NCI-H69 (cell line): ENCODE measurements around the gene CUL4A.

Source experiments
- DNase-seq: peaks from one replicate; lab custom pipeline; 2025; lab: John Stamatoyannopoulos, UW

The CUL4A gene

DNA sequence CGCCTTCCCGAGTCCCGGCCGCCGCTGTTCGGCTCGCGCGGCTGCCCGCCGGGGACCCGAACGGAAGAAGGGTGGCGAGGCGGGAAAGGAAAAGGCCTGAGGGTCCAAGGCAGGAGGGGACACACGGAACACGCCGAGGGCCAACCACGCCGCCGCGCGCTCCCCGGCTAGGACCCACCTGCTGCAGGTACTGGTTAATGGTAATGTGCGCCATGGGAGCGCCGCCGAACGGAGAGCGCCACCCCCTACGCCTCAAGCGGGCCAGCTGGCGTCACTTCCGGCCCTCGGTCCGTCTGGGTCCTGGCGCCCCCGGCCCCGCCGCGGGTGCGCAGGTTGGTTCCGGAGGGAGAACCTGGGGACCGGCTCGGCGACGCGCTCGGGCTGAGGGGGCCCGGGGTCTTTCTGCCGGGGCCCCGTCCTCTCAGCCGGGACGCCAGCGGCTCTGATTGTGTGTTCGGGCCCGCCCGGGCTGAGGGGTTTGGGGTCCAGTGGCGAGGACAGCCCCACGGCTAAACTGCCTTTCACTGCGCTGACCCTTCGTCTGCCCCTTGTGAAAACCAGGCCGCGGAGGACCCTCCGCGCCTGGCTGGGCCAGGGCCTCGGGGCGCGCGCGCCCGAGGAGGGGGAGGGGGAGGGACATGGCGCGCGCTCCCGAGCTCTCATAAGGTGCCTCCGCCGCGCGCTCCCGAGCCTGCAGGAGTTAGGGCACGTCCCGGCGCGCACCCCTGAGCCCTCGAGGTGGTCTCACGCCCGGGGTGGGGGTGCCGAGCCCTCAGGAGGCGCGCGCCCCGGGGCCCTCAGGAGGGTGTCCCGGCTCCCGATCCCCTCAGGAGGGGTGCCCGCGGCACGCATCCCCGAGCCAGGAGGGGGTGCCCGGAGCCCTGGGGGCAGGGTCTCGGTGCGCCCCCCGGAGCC, 735 bp upstream of the CUL4A start, which contains the start of gene PCID2:
TSS of gene PCID2 (minus strand) at position 249 of the 915 bp plus-strand sequence. CDS start at position 214, 35 bp downstream.
- DNase-seq = peak; percentile 100

DNA sequence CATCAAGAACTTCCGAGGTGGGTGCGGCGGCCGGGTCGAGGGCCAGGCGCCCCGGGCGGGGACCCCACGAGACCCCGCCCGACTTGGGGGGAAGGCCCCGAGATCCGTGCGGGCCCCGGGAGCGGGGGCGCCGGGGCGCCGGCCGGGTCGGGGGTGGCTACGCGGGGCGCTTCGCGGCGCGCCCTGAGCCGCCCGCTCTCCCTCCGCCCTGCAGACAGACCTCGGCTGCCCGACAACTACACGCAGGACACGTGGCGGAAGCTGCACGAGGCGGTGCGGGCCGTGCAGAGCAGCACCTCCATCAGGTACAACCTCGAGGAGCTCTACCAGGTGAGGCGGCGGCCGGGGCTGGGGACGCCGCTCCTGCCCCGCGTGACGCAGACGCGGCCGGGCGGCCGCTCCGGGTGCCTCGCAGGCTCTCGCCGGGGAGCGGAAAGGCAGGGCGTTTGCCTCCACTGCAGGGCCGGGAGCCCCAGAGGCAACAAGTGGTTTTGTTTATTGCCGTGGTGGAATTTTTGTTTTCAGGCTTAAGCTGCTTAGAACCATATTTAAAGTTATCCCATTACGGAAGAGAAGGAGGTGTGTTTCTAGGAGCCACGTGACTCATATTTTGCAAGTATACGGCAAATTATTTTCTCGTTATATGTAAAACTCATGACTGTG, 477 bp downstream of the CUL4A start:
- DNase-seq = peak; percentile 90

DNA sequence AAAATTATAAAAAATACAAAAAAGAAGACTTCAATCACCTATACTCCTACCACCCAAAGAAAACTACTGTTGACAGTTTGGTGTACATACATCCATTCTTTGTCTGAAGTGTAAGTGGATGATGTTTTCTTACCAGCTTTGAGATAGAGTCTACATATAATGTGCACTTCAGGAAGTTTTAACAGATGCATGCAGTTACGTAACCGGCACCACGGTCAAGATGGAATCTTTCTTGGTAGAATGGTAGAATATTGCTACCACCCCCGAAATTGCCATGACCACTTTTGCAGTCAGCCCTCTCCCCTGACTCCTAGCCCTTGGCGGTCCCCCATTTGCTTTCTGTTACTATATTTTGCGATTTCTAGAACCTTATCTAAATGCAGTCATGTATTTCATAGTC, 1.4 kb downstream of the CUL4A start:
- DNase-seq = no peak

DNA sequence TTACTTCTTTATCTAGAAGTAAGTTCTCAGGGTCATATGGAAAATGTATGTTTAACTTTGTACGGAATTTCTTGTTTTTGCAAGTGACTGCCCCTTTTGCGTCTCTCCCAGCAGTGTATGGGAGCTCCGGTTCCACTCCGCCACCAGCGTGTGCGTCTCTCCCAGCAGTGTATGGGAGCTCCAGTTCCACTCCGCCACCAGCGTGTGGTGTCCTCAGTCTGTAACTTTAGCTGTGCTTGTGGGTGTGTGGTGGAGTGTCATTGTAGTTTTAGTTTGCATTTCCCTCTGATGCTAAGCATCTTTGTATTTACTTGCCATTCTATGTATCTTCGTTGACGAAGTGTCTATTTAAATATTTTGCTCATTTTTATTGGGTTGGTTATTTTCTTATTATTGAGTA, 2.4 kb downstream of the CUL4A start:
- DNase-seq = peak; percentile 56

DNA sequence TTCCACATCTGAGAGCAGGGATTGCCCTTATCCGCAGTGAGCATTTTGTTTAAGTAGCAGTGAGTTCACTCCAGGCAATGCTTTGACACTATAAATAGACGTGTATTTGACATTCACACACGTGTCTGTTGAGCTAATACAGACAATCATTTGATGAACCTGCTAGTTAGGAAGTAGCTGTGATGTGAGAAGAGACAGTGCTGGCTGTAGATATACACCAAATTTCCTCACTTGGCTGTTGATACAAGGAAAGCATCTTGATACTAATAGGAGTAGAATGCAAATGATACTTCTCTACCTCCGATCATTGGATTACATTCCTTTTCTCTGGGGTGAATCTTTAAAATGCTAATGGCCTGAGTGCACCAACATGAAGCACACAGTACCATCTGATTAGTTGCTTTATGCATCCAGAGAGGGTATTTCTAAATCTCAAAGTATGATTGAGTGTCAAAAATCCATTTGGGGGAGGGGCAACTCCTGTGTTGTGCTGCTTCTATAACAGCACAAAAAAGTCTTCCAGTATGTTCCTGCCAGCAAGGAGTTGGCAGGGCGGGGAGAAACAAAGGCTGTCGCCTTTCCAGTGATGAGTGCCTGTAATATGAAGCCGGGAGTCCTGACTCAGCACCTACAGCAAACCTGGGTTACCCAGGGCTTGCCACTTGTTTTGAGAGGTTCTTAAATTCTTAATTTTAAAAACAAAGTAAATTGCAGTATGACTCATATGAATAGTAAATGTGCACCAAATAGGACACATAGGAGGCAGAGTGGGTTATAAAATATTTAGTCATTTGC, 7.0 kb downstream of the CUL4A start:
- peak; percentile 70 for DNase-seq

DNA sequence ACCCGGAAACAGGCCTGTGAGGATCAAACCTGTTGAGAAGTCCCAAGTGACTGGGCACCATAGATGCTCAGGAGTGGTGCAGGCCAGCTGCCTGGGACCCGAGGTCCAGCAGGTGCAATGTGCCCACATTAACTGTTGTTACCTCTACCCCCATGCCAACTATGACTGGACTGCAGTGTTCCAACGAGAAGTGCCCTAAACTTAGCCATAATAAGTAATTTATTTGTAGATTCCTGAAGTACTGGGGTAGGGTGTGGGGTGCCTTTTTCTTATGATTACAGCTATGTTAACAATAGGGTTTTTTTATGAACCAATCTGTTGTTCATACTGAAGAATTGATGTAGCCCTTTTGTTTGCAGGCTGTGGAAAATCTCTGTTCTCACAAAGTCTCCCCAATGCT, 9.2 kb downstream of the CUL4A start:
- DNase-seq = no peak

DNA sequence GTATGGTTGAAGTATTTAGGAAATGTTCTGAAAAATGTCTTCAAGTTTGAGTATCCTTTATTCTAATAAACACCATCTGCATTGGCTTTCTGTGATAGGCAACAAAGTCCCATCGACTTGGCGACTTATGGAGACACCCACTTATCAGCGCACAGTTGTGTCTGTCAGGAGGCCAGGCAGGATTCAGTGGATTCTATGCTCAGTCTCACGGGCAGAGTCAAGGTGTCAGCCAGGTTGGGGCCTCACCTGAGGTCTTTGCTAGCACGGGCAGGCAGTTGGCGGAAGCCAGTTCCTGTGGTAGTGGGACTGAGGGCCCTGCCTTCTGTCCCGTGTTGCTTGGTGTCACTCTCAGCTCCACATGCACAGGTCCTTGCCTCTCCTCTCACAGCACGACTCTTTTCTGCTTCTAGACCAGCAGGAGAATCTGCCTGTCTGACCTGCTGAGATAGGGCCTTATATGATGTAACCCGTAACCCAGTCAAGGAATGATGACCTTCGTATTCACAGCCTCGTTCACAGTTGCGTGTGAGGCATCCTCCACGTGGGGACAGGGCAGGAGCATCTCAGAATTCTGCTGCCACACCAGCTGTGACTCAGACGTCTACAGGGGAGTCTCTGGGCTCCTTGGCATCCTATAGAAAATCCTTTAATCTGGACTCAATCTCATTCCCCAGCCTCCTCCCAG, 10.0 kb downstream of the CUL4A start:
- no peak for DNase-seq

DNA sequence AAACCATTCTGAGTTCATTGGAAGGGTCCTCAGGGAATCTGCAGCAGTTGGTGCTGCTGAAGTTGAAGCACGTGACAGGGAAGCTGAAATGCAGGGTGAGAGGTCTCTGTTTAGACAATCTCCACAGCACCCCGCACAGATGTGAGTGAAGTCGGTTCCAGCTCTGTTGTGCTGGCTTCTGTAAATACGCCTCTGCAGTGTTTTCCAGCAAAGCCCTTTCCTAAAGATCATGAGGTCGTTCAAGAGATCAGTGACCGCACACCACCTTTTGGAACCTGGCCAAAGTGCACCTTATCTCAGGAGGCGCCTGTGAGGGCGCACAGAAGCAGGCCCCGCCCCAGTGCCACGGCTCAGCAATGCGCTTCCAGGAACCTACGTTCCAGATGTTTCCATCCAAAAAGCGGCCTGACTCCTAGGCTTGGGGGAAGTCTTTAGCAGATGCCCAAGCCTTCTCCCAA, 10.8 kb downstream of the CUL4A start:
- DNase-seq = no peak

DNA sequence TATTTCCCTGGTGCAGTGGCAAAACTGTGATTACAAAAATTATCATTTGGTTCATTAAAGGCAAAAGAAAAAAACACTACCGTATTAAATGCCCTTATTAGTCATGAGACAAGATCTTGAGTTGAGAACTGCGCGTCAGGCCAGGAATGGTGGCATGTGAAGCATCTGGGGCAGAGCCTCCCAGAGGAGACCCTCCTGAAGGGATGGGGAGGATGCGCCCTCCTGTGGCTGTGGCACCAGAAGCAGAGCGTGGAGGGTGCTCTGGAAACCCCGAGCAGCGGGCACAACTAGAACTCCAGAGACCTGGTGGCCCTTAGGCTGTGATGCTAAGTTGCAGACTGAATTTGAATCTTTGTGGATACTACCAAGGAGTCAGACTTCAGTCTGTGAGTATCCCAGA, 11.5 kb downstream of the CUL4A start:
- no peak for DNase-seq

DNA sequence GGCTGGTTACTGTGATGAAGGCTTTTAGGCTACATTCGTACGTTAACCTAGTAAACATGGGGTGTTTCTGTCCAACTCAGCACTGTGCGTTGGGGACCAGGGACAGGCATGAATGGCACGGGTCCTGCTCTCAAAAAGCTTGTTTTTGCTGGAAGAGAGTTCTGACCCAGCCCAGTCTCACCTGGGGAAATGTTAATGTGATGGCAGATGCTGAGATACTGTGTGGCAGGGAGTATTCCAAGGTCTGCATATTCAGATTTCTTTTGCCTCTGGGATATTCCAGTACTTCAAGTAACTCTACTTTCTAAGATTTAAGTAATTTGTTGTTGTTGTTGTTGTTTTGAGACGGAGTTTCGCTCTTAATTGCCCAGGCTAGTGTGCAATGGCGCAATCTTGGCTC, 13.7 kb downstream of the CUL4A start:
- DNase-seq = no peak

DNA sequence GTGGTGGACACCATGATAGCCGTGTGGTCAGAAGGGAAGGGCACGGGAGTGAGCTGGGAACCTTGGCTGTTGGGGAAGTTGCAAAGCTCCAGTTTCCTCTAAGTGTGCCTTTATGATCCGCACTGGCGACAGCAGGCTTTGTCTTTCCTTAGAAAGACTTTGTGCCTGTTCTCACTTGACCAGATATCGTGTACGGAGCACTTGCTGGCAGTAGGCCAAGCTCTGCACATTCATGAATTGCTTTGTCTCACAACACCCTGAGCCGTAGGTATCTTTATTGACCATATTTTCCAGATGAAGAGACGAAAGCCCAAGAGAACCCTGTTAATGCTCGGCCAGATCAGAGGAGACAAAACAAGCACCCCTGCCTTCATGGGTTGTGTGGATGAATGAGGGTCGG, 15.1 kb downstream of the CUL4A start:
- peak; percentile 30 for DNase-seq

DNA sequence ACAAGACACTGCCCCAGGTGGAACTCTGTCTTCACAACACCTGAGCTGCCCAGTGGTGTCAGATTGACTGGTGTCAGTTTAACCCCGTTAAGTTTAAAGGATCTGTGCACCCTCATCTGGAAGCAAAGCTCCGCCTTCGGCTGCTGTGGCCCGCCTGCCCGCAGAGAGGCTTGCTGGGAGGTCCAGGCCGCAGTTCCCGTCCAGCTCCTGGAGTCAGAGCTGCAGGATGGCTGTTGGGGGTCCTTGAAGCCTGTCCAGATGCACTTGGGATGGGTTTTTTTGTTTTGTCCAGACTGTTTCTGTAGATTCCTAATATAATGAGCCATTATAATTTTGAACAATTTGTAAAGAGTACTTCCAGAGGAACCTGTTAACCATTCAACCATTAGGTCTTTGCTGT, 16.1 kb downstream of the CUL4A start:
- no peak for DNase-seq

DNA sequence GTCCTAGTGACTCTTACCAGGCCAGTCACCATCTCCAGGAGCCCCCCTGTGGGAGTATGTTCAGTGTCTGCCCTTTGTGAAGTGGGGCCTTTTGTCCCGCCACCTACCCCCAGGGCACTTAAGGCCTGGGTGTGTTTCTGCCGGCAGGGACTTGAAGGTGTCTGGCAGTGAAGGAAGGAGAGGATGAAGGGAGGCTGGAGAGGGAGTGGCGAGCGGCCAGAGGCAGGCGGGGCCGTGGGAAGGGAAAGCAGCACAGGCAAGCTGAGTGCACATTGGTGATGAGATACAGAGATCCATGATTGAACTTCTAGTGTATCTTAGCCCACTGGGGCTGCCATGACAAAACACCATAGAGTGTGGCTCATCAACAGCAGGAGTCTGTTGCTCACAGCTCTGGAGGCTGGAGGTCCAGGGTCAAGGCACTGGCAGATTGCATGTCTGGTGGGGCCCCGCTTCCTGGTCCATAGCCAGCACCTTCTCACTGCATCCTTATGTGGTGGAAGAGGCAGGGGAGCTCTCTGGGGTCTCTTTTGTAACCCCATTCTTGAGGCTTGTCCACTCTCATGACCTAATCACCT, 17.5 kb downstream of the CUL4A start:
- DNase-seq = no peak

DNA sequence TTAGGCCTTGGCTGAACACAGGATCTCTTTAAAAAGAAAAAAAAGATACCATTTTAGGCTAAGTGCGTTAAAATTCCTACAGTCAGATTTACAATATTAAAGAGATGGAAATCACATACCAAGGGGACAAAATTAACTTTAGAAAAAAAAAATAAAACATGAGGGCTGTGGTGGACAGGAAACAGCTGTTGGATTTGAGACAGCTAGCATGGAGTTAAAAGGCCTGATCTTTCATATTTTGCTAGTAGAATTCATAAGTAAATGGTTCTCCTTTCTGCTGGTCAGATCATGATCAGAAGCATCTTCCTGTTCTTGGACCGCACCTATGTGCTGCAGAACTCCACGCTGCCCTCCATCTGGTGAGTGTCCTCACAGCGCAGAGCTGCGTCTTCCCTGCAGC, 19.7 kb downstream of the CUL4A start:
- no peak for DNase-seq

DNA sequence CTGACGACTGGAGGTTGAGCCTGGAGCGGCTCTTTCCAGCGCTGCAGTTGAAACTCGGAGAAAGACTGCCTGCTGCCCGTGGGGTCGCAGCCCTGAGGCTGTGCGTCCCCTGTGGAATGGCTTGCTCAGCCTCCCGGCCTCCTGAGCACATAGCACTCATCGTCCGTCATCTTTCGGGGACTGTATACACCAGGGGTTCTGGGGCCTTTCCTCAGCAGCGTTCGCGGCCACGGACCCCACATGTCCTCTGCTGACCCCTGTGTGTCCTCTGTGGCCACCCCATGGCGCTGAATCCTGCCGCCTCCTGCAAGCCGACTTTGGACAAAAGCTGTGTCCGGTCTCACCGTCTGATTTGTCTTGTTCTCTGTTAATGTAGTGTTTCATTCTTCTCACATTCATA, 20.4 kb downstream of the CUL4A start:
- DNase-seq = no peak

DNA sequence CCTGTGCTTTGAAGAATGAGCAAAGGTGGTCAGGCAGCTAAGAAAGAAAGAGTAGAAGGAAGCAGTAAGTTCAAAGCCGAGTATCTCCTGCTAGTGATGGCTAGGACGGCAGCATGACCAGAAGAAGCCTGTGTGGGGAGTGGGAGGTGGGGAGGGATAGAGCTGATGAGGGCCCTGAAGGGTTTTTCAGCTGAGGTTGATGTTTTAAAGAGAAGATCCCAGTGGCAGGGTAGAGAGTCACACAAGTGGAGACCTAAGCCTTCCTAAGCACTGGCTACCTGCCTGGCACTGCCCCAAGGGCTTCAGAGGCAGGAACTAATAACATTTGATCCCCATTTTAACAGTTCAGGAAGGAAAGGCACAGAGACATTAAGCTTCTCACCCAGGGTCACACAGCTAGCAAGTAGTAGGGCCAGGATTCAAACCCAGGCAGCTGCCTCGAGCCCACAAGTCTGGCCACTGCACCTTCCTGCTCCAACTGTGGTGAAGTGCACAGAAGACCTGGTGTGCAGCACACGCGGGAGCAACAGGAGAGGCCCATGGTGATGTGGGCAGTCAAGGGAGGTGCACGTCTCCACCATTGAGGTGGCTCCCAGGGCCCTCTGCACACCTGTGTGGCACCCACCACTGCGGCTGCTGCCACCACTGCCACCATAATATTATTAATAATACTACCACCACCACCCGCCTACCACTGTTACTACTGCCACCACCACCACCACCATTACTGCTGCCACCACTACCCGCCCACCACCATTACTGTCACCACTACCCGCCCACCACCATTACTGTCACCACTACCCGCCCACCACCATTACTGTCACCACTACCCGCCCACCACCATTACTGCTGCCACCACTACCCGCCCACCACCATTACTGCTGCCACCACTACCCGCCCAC, 22.1 kb downstream of the CUL4A start:
- no peak for DNase-seq

DNA sequence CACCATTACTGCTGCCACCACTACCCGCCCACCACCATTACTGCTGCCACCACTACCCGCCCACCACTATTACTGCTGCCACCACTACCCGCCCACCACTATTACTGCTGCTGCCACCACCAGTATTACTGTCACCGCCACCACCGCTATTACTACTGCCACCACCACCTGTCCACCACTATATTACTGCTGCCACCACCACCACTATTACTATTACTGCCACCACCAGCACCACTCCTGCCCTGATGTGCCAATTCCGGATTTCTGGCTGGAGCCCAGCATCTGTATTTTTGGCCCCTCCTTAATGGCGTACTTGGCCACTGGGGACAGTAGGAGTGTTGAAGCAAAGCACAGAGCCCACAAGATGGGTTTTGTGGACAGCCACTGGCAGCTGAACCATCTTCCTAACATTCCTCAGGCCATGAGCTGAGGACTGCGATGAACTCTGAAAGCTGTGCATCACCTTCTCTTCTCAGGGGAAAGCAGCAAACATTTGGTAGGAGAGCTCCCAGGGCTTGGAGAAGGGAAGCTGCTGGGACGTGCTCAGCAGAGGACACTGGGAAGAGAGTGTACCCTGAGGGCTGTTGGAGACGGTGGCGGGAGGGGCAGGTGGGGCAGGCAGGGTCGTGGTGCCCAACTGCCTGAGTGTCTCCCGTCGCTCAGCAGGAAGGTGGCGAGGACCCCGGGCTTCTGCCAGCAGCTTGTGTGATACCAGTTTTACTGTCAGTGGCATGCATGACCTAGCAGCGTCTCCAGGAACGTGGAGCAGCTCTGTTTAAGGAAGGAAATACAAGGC, 23.0 kb downstream of the CUL4A start:
- DNase-seq = no peak

DNA sequence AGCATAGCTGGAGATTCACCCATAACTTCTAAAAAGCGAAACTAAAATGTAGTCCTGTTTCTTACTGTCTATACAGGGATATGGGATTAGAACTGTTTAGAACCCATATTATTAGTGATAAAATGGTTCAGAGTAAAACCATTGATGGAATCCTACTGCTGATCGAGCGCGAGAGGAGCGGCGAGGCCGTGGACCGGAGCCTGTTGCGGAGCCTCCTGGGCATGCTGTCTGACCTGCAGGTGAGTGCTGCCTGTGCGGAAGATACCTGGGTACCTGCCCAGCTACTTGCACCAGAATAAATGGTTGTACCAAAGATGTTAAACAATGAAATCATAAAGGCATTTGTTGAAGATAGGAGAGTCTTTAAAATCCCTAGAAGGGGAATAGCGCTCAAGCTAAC, 23.7 kb downstream of the CUL4A start:
- no peak for DNase-seq

DNA sequence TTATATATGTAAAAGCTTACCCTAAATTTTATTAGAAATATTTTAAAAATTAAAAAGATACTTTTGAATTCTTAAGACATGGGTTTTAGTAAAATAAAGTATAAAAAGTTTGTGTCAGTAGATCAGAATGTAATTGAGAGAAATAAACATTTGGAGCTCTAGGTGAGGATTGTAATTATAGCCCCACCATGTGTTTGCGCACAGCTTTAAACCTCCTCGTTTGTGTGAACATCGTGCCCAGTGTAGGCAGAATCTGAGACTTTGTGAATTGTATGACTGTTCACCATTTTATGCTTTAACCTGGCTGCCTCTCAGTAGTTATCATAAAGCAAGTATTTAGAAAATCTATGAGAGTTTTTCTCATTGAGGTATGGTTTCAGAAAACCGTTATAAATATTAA, 29.1 kb downstream of the CUL4A start:
- no peak for DNase-seq

DNA sequence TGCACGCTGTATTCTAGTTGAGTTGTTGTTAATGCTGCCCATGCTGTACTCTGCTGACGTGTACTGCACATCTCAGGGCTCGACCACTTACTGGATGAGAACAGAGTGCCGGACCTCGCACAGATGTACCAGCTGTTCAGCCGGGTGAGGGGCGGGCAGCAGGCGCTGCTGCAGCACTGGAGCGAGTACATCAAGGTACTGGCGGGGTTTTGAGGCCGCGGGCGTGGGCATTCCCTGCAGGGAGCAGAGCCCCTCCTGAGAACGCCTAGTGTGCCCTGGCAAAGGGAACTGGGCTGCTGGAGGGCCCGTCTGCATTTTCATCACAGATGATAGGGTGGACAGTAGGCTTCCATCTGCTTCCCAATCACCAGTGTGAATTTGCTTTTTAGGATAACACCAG, 29.9 kb downstream of the CUL4A start:
- no peak for DNase-seq
